GM18498 (cell line): ENCODE data around the gene SGCG.
"Not testable (repeated sequence)": the region's sequence is repeated elsewhere in the genome, so short reads cannot be mapped to it uniquely, and the experiment has no call there.

Experiments
- ATAC-seq: cut with Tn5 transposase; IDR thresholded peaks from one replicate; pipeline ENCODE4 v1.9.1; 2021; ENCODE audit warnings: mild to moderate bottlenecking, moderate library complexity; ENCODE audit not compliant: unreplicated experiment

The SGCG gene

GRCh38 chr13:23205807-23206206 lies 25.0 kb downstream of the SGCG start:
- ATAC-seq, result no peak

DNA sequence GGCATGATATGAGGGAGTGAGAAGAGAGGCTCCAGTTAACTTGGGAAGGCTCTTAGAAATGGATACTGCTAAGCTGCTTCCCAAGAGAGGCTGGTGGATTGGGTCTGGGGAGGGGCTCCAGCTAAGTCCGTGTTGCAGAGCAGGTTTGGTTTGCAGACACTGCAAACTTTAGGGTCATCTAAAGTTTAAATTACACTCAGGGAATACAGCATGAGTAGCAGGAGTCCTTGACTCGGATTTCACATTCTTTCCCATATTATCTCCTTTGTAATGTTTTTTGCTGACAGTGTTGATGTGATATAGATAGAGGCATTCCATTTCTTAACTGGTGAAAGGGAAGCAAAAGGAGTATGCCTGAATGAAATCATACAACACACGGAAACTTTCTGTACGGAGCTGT lies 31.9 kb downstream of the SGCG start:
- no peak for ATAC-seq

DNA sequence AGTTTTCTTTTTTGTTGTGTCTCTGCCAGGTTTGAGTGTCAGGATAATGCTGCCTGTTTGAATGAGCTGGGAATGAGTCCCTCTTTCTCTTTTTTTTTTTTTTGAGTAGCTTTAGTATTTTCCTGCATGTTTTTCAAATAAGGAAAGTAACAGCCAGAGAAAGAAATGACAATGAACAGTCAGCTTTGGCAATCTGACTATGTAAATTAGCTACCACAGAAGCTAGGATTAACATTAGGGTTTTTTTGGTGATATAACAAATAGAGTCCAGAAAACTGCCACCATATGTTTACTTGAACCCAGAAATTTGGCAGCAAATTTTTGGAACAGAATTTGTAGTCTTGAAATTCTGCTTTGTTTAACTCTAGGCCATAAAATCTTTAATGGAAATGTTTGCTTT lies 50.5 kb downstream of the SGCG start:
- ATAC-seq, result no peak

GRCh38 chr13:23235994-23236393 lies 55.2 kb downstream of the SGCG start:
- no peak for ATAC-seq

GRCh38 chr13:23243066-23243465 lies 62.3 kb downstream of the SGCG start:
- ATAC-seq, result no peak

DNA sequence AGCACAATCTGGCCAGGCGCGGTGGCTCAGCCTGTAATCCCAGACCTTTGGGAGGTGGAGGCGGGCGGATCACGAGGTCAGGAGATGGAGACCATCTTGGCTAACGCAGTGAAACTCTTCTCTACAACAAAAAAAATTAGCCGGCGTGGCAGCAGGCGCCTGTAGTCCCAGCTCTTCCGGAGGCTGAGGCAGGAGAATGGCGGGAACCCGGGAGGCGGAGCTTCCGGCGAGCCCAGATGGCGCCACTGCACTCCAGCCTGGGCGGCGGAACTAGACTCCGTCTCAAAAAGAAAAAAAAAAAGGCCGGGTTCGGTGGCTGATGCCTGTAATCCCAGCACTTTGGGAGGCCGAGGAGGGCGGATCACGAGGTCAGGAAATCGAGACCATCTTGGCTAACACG lies 67.6 kb downstream of the SGCG start:
- not testable (repeated sequence) for ATAC-seq

DNA sequence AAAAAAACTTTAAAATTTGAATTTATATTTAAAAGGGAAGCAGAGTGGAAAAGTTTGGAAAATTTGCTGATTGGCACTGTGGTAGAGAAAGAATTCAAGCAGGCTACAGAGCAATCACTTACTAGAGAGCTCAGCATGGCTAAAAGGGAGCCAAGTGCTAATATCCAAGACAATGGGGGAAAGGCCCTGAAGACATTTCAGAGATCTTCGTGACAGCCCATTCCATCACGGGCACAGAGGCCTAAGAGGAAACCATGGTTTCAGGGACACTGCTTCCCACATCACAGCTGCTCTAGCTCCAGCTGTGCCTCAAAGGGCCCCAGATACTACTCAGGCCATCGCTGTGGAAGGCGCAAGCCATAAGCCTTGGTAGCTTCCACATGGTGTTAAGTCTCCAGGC lies 73.7 kb downstream of the SGCG start:
- no peak for ATAC-seq

GRCh38 chr13:23267571-23267970 lies 86.8 kb downstream of the SGCG start:
- no peak for ATAC-seq

GRCh38 chr13:23268441-23268840 lies 87.7 kb downstream of the SGCG start:
- peak; percentile 93 for ATAC-seq

- no peak for ATAC-seq
Measured at GRCh38 chr13:23271331-23271730, 90.6 kb downstream of the SGCG start.

DNA sequence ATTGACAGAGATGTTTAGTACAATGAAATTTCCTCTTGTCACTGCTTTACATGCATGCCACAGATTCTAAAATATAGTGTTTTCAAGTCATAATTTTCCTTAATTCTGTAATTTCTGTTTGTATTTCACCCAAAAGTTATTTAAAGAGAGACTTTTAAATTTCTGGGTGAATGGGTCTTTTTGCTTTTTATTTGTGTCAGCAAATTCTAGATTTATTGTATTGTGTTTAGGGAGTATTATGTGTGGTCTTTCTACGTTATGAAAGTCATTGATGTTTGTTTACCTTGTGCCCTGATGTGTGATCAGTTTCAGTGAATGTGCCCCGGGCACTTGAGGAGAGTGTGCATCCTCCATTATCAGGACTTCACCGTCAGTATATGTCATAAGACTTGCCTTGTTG lies 92.7 kb downstream of the SGCG start:
- no peak for ATAC-seq

DNA sequence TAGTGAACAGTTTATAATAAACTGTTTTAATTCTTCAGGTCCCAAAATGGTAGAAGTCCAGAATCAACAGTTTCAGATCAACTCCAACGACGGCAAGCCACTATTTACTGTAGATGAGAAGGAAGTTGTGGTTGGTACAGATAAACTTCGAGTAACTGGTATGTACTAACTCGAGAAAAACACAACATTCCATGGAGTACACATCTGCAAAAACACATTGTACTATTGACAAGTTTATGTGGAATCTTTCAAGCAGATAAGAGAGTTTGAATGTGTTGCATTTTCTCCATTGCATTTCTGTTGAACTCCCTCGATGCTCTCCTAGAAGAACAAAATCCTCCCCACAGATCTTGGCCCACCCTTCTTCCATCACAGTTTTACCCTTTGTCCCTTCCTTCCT lies 98.5 kb downstream of the SGCG start:
- no peak for ATAC-seq

DNA sequence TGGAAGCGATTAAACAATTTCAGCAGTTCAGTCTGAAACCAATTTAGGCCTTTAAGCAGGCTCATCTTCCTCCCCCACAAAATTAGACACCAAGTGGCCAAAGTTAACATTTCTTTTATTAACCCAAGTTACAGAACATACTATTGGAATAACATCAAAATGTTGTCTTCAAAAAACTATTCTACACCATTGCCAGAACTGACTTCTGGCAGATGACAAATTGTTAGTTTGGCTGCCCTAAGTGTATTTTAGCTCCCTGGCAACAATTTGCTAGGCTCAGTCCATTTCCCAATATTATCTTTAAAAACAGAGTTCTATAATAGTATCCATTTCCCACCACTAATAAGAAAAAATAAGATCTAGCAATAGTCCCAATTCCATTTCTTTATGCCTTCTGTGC lies 107.8 kb downstream of the SGCG start:
- ATAC-seq, result no peak

DNA sequence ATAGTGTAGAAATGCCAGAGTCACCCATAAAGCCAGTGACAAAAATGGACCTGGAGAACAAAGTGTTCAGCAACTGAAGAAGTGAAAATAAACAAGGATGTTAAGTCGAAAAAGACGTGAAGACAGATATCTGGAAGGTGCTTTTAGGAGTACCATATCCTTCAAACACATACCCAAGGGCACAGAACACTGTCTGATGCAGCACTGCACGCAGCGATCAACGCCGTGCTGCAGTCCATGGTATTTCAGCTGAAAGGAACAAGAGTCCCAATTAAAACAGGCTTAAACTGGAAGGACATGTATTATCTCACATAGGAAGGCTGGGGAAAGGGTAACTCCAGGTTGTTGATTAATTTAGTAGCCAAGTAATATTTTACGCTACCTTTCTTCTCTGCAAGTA lies 108.2 kb downstream of the SGCG start:
- ATAC-seq, result no peak

- no peak for ATAC-seq
Measured at GRCh38 chr13:23289917-23290357, 109.2 kb downstream of the SGCG start.

DNA sequence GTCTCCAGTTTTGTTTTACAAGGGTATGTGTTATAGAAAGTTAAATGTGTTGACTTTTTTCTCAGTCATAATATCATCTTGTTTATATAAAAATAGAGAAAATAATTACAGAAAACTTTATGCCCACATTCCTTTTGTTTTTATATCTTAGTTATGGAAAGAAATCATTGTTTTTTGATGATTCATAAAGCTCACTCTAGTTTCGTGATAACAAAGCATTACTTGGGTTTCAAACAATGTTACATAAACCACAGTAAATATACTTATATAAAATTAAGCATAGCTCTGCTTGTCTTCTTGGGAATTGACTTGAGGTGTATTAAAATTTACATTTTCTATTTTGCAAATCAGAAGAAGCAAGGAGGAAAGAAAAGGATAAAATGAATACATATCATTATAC lies 111.8 kb downstream of the SGCG start:
- ATAC-seq, result no peak

GRCh38 chr13:23314837-23315236 lies 134.1 kb downstream of the SGCG start:
- not testable (repeated sequence) for ATAC-seq

DNA sequence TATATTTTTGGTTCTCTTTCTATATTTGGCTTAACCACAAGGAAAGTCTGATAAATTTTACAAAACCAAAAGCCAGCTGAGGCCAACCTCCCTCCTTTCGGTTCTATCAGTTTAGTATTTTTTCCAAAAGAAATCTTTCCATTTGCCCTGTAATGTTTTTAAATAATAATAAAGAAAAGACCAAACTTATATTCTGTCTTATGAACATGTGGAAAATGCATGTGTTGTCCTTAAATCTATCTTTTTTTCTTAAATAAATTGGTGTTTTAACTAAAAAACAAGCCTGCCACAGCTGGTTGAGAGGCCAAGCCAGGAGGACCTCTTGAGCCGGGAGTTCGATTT lies 139.1 kb downstream of the SGCG start:
- no peak for ATAC-seq

- ATAC-seq, result peak; percentile 21
Measured at GRCh38 chr13:23320926-23321534, 140.3 kb downstream of the SGCG start.

DNA sequence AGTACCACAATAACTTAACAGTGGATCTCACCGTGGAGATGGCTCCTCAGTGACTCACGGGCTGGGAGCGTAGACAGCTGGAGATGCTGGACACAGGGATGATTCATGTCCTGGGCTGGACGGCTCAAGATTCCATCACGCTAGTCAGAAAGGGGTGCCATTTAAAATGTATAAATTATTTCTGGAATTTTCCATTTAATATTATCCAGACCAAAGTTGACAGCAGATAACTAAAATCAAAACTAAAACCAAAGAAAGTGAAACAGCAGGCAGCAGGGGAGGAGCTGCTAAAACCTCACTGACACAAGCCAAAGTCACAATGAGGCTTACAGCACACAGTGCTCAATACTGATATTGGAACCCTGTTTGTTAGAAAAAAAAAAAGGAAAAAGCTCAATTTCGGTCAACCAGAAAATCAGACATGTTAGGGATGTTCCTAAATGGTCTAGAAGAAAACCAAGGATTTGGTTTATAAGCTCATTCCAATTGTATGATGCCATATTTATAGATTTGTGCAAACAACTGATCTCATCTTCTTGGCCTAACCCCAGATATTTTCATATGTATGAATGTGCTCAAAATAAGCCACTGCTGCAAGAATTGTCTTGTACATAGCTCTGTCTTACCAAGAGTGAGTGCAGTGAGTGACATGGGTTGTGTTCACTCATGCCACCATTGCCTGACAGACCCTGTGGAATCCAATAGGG lies 140.9 kb downstream of the SGCG start:
- ATAC-seq, result peak; percentile 84

DNA sequence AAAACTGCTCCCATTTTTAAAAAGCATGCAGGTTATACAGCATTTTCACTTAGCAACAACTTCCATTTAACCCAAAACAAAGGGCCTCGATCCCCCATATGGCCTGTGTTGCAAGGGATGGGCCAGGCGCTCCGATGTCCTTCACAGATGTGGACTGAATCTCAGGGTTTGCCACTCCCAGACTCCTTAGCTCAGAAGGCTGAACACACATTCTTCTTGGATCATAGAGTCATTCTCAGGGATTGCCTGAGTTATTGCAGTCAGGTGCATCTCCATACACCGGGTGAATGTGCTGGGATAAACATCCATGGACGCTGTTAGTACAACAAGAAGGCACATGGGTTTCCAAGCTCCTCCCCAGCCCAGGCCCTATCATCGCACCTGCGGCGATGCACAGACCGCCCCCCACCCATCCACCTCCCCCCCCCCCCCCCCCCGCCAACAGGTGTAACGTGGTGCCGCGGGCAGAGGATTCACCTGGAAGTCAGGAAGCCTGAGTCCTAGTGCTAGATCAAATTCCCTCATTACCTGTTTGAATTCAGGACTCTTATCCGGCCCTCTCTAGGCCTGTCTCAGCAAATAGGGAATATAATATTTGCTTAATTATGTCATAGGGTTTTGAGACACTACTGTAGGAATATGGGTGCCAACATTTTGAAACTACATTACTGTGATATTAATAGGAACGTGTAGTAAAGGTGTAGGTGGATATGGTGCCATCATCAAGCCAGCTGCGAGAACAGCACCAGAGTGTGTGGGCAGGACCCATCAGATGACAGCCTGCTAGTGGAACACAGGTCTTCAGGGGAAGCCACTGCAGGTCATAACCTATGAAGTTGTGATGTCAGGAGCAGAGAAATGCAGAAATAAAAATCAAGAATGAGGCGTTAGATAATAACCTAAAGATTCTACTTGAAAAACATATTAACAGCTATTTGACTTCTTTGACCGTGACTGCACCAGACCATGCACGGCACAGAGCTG lies 141.9 kb downstream of the SGCG start:
- ATAC-seq, result no peak
